C4-2B (cell line): ENCODE data around the gene SERTAD3.

Source experiments
- CTCF ChIP-seq: fragments of 450-650 bp; conservative IDR thresholded peaks from 2 replicates; pipeline ENCODE4 v1.5.1; 2017; ENCODE audit warnings: mild to moderate bottlenecking
- ZFX ChIP-seq: fragments of 450-650 bp; IDR thresholded peaks from 2 replicates; pipeline ENCODE4 v1.6.1; 2017

- TF ChIP-seq CTCF (no peak), ZFX (no peak)
Observed at GRCh38 chr19:40444000-40444824, at the start of gene SERTAD3.
